Stimulated activated CD4-positive, alpha-beta T cell treated with anti-CD3 and anti-CD28 coated beads, Interleukin-15, amount 100 ng/mL, for 48 hours (primary cell): ENCODE measurements around the gene RASAL3.

Experiments used
- DNase-seq, 2 donors: peaks; one replicate each; pipeline ENCODE4 v3.0.0-alpha.2; 2020; ENCODE audit warnings: low read depth in 2 of 2

RASAL3 gene

DNA sequence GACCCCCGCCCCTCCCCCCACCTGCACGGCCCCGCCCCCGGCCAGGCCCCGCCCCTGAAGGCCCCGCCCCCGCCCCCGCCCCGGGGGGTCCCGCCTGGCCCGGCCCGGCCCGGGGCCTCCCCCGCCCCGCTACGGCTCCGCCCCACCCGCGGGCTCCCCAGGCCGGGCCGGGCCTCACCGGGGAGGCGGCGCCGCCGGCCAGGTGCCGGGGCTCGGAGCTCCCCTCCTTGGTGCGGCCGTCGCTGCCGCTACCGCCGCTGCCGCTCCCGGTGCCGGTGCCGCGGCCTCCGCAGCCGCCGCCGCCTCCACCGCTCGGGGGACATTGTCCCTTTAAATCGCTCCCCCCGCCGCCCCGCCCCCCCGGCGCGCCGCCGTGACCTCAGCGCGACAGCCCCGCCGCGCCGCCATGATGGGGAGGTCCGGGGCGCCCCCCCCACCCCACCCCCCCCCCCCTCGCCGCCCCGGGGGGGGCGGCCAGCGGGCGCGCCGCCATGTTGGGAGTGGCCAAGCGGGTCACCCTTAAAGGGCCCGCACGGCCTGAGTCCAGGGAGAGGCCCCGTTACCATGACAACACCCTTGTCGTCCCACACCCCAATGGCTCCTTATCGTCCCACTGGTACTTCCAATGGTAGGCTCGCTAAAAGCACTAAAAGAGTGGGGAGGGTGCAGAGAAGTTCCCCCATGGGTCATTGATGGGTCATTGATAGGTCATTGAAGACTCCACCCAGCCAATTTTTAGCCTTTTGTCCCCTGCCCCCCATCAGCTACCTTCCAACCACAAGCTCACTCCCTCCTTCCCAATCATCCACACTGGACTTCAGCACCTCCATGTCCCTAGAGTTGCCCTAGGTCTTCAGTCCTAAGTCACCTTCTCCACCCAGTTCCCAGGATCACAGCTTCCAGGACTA, 14.5 kb downstream of the RASAL3 start, which contains the start of gene WIZ:
TSS of gene WIZ (minus strand) at position 337 of the 908 bp plus-strand sequence. CDS start 1,649 bp downstream, outside the sequence.
- peak; percentile 49 to 77 for DNase-seq

DNA sequence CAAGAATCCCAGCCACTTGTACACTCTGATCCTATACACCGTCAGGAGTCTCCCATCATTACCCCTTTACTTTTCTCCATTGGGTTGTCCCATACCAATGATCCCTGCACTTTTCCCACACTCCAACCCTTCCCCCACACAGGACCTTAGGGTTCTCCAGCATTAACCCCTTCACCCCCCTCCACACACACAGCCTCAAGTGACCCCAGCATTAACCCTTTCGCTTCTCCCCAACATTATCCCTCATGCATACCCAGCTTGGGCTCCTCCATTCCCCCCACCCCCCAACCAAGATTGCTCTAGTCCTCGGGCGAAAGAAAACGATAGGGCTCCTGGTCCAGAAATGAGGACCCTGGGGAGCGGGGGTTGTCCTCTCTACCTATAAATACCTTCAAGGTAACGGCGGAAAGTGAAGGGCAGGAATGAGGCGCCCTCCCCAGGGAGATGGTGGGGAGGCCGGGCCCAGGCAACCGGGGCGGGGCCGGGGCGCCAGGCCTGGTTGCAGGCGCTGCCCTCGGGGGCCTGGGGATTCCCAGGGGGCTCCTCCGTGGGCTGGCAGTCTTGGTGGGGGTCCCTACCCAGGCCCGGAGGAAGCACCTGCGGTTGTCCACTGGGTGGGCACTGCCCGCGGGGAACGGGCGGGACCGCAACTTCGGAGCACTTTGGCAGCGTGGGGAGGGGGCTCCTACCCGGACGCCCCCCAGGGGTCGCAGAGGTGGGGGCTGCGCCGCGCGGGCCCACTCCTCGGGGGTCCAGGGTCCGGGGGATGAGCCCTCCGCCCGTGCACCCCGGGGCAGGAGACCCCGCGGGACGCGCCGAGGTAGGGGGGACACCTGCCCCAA, 15.3 kb downstream of the RASAL3 start:
- DNase-seq: no peak

DNA sequence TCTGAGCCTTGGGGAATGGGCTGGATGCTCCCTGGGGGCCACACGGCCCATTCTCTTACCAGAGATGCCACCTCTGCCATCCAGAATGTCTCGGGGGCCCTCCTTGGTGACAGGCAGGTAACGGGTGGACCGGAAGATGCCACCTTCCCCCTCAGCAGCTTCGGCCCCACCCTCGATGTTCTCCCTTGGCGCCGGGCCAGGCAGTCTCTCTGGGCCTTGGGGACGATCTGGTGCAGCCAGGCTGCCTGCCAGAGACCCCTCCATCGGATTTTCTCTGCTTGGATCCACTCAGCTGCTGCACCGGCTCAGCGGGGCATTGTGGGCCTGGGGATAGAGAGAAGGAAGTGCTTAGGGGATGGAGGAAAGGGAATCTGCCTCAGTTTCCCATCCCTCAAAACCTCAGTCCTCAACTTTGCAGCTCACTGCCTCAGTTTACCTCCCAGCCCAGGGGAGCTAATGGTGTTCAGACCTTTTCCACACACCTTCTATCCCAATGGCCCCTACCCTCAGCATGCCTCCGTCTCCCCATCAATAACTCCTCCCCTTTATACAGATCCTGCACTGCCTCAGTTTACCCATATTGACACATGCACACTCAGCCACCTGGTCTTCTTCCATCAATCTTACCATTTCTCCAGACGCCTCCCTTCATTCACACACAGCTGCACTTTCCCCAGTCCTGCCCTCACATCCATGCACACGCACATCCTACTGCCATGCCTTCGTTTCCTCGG, 16.1 kb downstream of the RASAL3 start:
- no peak for DNase-seq

DNA sequence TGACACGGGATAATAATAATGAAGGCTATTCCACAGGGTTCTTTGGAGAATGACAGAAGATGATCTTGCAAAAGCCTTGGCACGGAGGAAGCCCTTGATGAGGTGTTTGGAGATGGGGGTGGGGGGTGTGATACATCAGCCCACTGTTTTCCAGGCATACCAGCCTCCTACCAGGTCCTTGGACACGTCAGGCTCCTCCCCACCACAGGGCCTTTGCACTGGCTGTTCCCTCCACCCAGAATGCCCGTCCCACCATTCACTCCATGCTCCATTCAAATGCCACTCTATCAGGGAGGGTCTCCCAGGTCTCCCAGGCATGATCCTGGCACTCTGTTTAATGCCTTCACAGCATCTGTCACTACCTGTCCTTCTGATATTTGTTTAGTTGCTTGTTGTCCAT, 17.3 kb downstream of the RASAL3 start:
- no peak for DNase-seq

DNA sequence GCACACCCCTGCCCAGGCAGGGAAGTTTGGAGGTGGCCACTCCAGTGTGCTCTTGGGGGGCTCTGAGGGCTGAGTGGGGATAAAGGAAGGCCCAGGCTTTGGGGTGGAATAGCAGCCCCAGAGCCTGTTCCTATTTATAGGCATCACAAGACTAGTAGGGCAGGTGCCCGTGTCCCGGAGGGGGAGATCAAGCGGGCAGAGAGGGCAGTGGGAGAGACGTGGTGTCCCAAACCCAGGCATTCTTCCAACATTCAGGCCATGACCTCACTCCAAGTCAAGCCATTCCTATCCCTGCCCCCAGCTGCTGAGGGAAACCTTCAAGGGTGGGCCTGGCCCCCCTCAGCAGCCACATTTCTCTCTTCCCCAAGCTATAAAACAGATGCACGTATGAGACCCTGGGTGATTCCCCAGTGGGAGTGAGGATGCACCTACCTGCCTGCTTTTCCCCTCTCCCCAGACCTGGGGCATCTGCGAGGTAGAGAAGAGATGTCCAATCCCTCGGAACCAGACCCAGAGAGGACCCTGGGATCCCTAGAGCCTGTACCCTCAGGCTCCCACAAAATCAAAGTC, 18.5 kb downstream of the RASAL3 start:
- DNase-seq: no peak

DNA sequence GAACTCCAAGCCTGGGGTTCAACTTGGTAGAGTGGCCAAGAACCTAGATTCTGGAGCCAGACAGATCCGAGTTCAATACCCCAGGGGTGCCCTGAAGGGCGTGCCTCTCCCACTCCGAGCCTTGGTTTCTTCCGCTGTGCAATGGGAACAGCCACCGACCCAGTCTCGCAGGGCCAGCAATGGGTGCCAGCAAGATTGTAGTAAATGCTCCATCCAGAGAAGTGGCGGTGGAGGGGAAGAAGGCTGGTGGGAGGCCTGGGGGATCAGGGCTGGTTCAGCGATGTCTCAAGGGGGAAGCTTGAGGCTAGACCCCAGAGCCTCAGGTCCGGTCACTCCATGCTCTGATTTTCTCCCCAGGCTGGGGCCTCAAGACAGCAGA, 19.1 kb downstream of the RASAL3 start:
- no peak for DNase-seq

DNA sequence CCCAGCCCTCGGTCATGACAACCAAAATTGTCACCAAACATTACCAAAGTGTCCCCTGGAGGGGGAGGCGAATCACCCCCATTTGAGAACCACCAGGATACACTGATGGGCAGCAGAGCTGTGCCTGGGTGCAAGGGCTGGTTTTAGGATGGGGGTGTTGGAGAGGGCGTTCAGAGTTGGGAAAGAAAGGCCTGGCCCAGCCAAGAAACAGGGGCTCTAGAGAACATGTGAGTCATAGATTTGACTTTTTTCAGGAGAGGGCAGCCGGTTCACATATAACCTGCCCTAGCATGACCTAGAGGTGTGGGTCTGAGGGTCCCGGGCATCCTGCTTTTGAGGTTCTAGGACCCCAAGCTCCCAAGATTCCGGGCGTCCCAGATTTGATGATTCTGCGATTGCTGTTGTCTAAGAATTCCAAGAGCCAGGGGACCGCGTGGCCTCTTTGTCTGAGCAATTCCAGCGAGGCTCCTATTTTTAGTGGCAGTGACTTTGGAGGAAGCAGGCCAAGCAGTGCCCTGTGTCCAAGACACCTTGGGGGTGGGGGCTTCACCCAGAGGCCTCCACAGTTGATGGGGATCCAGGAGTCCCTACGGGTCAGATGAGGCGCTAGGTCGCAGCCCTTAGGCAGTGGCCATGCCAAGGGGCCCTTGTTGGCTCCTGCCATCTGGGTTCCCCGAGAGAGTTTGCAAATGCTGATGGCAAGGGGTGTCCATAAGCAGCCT, 19.7 kb downstream of the RASAL3 start:
- DNase-seq: no peak

DNA sequence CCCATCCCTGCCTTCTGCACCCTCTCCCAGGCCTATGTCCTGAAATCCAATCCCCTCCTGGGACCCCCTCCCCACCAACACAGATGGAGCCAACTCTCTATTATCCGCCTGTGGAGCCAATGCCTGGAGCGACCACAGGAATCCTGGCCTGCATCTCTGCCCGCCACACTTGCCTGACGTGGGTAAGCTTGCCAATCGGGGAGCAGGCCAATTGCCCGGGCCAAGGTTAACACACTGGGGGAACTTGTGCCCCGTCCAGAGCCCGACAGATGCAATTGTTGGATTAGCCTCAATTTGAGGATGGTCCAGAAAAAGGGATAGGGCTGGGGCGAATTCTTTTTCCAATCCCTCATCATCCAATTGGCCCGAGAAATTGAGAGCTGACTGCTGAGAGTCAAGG, 20.5 kb downstream of the RASAL3 start:
- no peak for DNase-seq

DNA sequence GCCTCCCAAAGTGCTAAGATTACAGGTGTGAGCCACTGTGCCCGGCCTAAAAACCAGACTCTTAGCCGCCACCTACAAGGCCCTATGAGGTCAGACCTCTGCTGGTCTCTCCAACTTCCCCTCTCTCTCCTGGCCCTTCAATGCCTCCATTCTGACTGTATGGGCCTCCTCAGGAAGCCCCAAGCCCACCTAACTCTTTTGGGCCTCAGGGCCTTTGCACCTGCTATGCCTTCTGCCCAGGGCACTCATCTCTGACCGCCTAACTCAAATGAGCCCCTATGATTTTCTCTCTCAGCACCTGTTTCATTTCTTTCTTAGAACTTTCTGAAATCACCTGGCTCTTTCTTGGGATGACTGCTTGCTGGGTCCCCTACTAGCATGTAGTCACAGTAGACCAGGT, 21.0 kb downstream of the RASAL3 start:
- DNase-seq: no peak

DNA sequence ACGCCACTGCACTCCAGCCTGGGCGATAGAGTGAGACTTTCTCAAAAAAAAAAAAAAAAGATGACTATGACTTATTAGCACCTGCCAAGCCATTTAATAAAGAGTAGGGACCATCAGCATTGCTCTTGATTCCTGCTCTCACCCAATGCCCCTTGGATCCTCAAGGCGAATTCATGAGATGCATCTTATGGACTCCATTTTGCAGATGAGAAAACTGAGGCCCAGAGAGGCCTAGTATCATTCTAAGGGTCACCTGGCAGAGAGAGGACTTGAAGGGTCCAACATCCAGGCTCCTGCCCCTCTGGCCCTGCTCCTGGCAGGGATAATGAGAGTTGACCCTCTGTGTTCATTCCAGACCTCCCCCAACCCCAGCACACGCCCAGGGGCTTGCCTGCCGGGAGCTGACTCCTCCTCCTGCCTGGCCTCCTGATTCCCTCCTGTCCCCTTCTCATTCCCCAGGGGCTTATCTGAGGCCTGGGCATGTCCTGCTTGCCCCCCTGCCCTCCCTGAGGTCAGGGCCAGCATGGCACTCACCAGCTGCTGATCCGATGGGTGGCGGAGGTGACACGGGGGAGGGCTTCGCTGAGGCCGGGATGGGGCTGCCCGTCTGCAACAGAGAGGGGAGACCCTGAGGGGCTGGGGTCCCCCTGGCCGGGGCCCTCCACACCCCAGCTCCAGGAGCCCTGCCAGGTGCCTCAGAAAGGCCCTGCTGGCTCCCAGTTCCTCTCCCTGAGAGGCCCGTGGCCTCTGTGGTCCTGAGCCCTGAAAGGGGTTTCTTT, 22.0 kb downstream of the RASAL3 start:
- DNase-seq: no peak

DNA sequence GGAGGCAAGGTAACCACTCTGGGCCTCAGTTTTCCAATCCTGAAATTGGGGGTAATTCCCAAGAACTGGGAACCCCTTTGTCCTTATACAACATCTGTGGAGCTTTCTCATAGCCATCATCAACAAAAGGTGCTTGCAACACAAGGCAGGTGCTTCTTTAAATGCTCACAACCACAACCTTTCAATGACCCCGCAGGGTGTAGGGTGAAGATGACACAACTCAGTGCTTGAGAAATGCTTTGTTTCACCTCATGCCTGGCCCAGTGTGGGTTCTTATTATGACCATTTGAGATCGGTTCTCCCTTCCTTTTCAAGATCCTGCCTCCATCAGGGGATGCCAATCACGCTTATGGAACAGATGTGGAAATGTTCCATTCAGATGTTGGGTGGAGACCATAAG, 23.0 kb downstream of the RASAL3 start:
- no peak for DNase-seq

DNA sequence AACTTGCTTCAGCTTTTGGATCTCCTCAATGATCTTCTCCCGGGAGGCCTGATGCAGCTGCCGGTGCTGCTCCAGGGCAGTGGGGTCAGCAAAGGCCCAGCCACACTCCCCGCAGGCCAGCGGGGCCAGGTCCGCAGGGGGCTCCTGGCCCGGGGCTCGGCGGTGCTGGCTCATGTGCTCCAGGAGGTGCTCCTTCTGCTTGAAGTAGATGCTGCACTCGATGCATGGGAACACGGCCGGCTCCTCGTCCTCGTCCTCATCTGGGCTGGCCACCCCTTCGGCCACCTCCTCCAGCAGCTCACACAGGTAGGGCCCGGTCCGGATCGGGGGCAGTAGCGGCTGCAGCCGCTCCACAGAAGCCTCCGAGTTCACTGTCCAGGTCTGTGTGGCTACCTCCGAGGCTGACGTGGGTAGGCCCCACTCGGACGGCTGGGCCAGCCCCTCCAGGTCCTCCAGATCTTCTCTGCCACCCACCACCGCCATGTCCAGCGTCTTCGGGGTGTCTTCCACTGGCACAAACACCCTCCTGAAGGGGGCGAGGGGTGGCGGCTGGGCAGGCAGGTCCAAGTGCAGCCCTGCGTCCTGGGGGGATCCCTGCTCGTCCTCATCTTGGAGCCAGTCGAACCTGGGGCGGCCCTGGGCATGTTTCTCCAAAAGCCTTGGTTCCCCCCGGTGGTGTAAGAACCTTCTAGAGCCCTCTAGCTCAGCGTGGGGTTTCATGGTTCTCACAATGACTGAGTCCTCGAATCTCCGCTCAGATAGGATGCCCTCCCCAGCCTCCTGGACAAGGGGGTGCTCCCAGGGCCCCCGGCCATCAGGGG, 24.3 kb downstream of the RASAL3 start:
- no peak for DNase-seq

DNA sequence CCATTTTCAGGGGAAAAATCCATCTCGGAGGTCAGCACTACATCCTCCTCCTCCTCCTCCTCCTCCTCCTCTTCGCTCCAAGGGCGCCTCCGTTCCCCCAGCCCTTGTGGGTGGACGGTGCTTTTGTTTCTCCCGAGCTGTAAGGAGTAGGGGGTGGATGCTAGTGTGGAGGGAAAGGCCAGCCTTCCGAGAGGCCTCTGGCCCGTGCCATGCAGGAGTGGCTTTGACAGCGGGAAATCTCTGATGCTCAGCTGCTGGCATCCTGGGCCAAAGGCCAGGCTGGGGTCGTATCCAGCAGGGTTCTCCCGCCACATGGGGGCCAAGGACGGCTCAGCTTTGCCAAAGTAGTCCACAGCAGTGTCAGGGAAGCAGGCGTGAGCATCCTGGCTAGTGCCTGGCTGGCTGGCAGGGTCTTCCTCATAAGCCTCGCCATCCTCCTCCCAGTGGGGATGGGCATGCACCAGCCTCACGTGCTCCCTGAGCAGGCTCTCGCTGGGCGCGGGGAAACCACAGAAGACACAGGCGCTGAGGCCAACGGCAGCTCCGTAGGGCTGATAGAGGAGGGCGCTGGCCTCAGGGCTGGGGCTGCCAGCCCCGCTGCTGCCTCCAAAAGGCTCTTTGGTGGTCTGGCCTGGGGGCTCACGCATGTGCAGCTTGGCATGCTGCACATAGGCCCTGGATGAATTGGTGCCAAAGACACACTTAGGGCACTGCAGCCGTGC, 25.1 kb downstream of the RASAL3 start:
- no peak for DNase-seq

DNA sequence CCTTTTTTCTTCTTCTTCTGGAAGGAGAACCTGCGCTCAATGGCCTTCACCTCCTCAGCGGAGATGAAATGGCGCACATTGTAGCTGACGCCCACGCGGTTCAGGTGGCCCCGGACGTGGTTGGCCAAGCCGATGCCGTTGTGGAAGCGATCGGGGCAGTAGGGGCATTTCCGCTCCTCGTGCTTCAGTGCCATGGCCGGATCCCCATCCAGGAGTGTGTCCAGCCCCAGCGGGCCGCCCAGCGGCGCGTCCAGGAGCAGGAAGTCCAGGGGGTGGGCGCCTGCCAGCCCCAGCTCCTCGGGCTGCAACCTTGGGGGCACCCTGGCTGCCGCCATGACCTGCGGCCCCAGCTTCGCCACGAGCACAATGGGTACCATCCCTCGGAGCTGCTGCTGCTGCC, 25.8 kb downstream of the RASAL3 start:
- DNase-seq: no peak

DNA sequence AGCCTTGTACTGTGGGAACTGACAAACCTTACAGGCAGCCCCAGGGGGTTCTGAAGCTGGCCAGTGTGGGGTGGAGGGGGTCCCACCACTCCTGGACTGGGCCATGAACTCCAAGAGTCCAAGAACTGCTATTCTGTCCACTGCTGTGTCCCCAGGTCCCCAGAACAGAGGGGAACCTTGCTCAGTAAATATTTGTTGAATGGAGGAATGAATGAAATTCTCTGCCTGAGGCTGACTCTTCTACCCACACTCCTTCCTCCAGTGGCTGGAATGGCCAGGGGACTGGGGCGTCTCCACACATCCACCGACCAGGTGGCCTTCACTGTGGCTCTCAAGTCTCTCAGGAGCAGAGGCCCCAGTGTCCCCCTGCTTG, 26.2 kb downstream of the RASAL3 start:
- no peak for DNase-seq

DNA sequence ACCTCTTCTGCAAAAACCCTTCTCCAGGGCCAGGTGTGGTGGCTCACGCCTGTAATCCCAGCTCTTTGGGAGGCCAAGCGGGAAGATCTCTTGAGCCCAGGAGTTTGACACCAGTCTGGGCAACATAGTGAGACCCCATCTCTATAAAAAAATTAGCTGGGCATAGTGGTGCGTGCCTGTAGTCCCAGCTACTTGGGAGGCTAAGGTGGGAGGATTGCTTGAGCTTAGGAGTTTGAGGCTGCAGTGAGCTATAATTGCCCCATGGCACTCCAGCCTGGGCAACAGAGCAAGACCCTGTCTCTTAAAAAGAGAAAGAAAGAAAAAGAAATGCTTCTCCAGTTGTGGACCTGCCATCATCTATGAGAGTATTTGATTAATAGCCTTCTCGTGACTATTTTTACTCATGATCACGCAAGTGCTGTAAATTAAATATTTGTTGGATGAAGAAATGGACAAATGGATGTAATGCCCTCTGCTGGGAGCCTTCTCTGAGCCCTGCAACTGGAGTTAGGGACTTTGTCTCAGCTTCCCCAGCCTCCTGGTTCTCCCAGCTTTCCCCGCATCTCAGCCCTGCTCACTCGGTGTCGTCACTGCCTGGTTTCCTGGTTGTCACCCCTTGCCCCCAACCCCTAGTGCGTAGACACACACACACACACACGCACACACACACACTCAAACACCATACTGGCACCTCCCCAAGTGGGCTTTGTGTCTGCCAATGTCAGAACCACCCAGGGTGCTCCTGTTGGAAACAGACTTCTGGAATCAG, 26.8 kb downstream of the RASAL3 start:
- DNase-seq: no peak

DNA sequence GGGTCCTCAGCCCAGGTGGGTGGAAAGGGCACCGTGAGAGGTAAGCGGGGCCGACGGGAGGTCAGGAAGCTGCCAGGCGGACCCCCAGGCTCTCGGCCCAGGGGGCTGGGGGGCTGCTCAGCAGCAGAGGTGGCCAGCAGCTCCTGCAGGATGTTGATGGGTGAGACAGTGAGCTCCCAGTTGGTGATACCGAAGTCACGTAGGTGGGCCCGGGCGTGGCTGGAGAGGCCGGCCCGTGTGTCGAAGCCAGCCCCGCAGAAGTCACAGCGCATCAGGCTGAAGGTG, 27.6 kb downstream of the RASAL3 start:
- no peak for DNase-seq
